Neural cell (in vitro differentiated cells): Measurements from ENCODE around the gene SNRNP200. TPM values are rescaled to one million over a fixed set of nuclear protein-coding genes. Genes with fewer than 3 reads are reported as not detected.

Experiments used
- H2AFZ ChIP-seq: fragments of 200-600, 300-800 bp; sonication (generic), shearing (Covaris generic); 2 replicates; pipeline ENCODE4 v1.6.0; 2014; ENCODE audit warnings: low read depth, mild to moderate bottlenecking, antibody characterized with exemption, low read length, moderate library complexity
- H3F3A ChIP-seq: fragments of 200-600 bp; shearing (Covaris generic); 2 replicates; pipeline ENCODE4 v1.6.1; 2016; ENCODE audit warnings: mild to moderate bottlenecking, moderate library complexity, mixed read lengths, antibody characterized with exemption, low read length; ENCODE audit not compliant: insufficient read depth, poor library complexity, severe bottlenecking
- H3K27ac ChIP-seq: fragments of 200-600, 300-800 bp; sonication (generic), shearing (Covaris generic); 2 replicates; pipeline ENCODE4 v1.5.1; 2014; ENCODE audit warnings: mild to moderate bottlenecking, low read length, moderate library complexity
- H3K27me3 ChIP-seq: fragments of 300-800, 200-600 bp; sonication (generic), shearing (Covaris generic); 2 replicates; pipeline ENCODE4 v1.6.0; 2014; ENCODE audit warnings: mild to moderate bottlenecking, low read depth, low read length, moderate library complexity; ENCODE audit not compliant: insufficient read depth
- H3K36me3 ChIP-seq: fragments of 300-800, 200-600 bp; sonication (generic), shearing (Covaris generic); 2 replicates; pipeline ENCODE4 v1.5.1; 2014; ENCODE audit warnings: mild to moderate bottlenecking, antibody characterized with exemption, low read length, moderate library complexity; ENCODE audit not compliant: insufficient read depth
- H3K4me2 ChIP-seq: fragments of 300-800, 200-600 bp; sonication (generic), shearing (Covaris generic); 2 replicates; pipeline ENCODE4 v1.6.0; 2014; ENCODE audit warnings: mild to moderate bottlenecking, low read length
- H3K4me3 ChIP-seq: fragments of 300-800, 200-600 bp; sonication (generic), shearing (Covaris generic); 2 replicates; pipeline ENCODE4 v1.5.1; 2014; ENCODE audit warnings: mild to moderate bottlenecking, low read length, moderate library complexity
- H3K79me2 ChIP-seq: fragments of 200-600 bp; shearing (Covaris generic); replicated peaks from 2 replicates; pipeline ENCODE4 v1.6.0; 2014; ENCODE audit warnings: mild to moderate bottlenecking, low read length, moderate library complexity; ENCODE audit not compliant: insufficient read depth
- H3K9ac ChIP-seq: fragments of 300-800, 200-600 bp; sonication (generic), shearing (Covaris generic); 2 replicates; pipeline ENCODE4 v1.6.1; 2016; ENCODE audit warnings: mild to moderate bottlenecking, low read length, mixed read lengths
- H3K9me2 ChIP-seq: fragments of 200-600 bp; shearing (Covaris generic); 2 replicates; pipeline ENCODE4 v1.6.1; 2016; ENCODE audit warnings: mild to moderate bottlenecking, low read length, mixed read lengths; ENCODE audit not compliant: insufficient read depth
- H3K9me3 ChIP-seq: fragments of 200-600, 300-800 bp; sonication (generic), shearing (Covaris generic); 2 replicates; pipeline ENCODE4 v1.6.1; 2016; ENCODE audit warnings: mild to moderate bottlenecking, mixed run types, low read length, moderate library complexity, mixed read lengths
- H4K20me1 ChIP-seq: fragments of 200-600 bp; shearing (Covaris generic); 2 replicates; pipeline ENCODE4 v1.6.1; 2016; ENCODE audit warnings: mild to moderate bottlenecking, mixed run types; ENCODE audit not compliant: insufficient read depth
- CTCF ChIP-seq: fragments of 450-650 bp; IDR thresholded peaks from 2 replicates; pipeline ENCODE4 v1.5.1; 2014; ENCODE audit warnings: antibody characterized with exemption, mild to moderate bottlenecking, moderate library complexity; ENCODE audit not compliant: poor library complexity, severe bottlenecking
- EP300 ChIP-seq: fragments of 450-650 bp; conservative IDR thresholded peaks from 2 replicates; pipeline ENCODE4 v1.6.1; 2014; ENCODE audit warnings: antibody characterized with exemption, mild to moderate bottlenecking, moderate library complexity; ENCODE audit not compliant: poor library complexity, severe bottlenecking
- EZH2 ChIP-seq: fragments of 200-600, 300-800 bp; shearing (Covaris generic), sonication (generic); IDR thresholded peaks from 2 replicates; pipeline ENCODE4 v1.6.1; 2014; ENCODE audit warnings: antibody characterized with exemption, low read length, borderline replicate concordance, mild to moderate bottlenecking; ENCODE audit not compliant: insufficient read depth, poor library complexity, severe bottlenecking
- MXI1 ChIP-seq: fragments of 450-650 bp; conservative IDR thresholded peaks from 2 replicates; pipeline ENCODE4 v1.6.1; 2014; ENCODE audit warnings: antibody characterized with exemption, mild to moderate bottlenecking; ENCODE audit not compliant: poor library complexity, severe bottlenecking
- POLR2AphosphoS5 ChIP-seq: IDR thresholded peaks from 2 replicates; pipeline ENCODE4 v1.6.1; 2012
- RAD21 ChIP-seq: fragments of 450-650 bp; conservative IDR thresholded peaks from 2 replicates; pipeline ENCODE4 v1.6.1; 2014; ENCODE audit warnings: antibody characterized with exemption, mild to moderate bottlenecking, moderate library complexity
- SMC3 ChIP-seq: fragments of 450-650 bp; conservative IDR thresholded peaks from 2 replicates; pipeline ENCODE4 v1.6.1; 2014; ENCODE audit warnings: antibody characterized with exemption, mild to moderate bottlenecking, moderate library complexity; ENCODE audit not compliant: poor library complexity
- TAF1 ChIP-seq: IDR thresholded peaks from 2 replicates; pipeline ENCODE4 v1.6.1; 2012; ENCODE audit warnings: low read depth
- polyA plus RNA-seq: library from polyadenylated mRNA; depleted of rRNA; stranded (reverse); fragments of >200 nt; gene quantifications from 2 replicates; pipeline ENCODE4 v1.2.3, GENCODE V29; 2014
- TF ChIP-seq, protein P1 (sequence below): IDR thresholded peaks from 2 replicates; pipeline ENCODE4 v1.6.1; 2012; ENCODE audit warnings: borderline replicate concordance

The SNRNP200 gene
- polyA plus RNA-seq, 1 donor from 2014 or later: 70.4 TPM

DNA sequence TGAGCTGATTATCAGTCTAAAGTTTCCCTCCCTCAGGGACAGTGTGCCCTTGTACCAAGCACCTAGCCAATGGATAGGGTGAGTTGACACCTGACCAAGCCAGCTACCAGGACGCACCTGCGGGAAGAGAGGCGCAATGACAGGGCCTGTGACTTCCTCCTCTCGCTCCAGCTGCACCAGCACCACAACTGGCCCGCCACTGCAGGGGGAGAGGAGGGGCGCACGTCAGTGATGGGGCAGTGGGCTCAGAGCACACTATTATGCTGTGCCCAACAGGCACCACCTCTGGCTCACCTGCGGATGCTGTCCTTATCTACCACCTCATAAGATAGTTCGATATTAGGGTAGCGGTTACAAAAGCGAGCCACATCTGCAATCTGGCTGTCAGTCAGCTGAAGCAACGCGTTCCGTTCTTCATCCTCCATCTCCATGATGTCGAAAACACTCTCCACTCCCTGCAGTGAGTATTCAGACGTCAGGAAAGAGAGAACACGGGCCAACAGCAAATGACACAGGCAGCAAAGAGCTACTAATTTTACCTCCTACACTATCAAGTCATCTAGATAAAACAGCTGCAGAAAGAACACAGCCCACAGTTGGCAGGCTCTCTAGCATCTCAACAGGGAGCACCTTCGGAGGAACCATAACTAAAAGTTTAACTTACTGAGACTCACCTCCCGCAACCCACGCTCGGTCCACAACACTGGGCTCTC is 28.4 kb downstream of the SNRNP200 start:
- no peak overlapping the region for H3K27ac ChIP-seq

GRCh38 chr2:96274355-96275056 is 30.8 kb downstream of the SNRNP200 start:
- Histone ChIP-seq H3K4me2 (no peak overlapping the region), H3K9ac (no peak overlapping the region), H3K27ac (no peak overlapping the region), H3K9me2 (no peaks in the 10 kb centered on the region), H3K36me3 (peaks cover 16% of the 10 kb centered on the region), H3K79me2 (no peaks in the 10 kb centered on the region), H3K4me3 (no peak overlapping the region), H3K27me3 (no peaks in the 10 kb centered on the region), H3K9me3 (no peaks in the 10 kb centered on the region), H2AFZ (no peak overlapping the region), H4K20me1 (no peaks in the 10 kb centered on the region), H3F3A (no peaks in the 10 kb centered on the region)
- TF ChIP-seq CTCF: no peak

More for the DNA sequence above, 28.4 kb downstream of the SNRNP200 start:
- TF ChIP-seq, protein P1, sequence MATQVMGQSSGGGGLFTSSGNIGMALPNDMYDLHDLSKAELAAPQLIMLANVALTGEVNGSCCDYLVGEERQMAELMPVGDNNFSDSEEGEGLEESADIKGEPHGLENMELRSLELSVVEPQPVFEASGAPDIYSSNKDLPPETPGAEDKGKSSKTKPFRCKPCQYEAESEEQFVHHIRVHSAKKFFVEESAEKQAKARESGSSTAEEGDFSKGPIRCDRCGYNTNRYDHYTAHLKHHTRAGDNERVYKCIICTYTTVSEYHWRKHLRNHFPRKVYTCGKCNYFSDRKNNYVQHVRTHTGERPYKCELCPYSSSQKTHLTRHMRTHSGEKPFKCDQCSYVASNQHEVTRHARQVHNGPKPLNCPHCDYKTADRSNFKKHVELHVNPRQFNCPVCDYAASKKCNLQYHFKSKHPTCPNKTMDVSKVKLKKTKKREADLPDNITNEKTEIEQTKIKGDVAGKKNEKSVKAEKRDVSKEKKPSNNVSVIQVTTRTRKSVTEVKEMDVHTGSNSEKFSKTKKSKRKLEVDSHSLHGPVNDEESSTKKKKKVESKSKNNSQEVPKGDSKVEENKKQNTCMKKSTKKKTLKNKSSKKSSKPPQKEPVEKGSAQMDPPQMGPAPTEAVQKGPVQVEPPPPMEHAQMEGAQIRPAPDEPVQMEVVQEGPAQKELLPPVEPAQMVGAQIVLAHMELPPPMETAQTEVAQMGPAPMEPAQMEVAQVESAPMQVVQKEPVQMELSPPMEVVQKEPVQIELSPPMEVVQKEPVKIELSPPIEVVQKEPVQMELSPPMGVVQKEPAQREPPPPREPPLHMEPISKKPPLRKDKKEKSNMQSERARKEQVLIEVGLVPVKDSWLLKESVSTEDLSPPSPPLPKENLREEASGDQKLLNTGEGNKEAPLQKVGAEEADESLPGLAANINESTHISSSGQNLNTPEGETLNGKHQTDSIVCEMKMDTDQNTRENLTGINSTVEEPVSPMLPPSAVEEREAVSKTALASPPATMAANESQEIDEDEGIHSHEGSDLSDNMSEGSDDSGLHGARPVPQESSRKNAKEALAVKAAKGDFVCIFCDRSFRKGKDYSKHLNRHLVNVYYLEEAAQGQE: no peak
- TF ChIP-seq CTCF: no peak
- no peak for TF ChIP-seq POLR2AphosphoS5
- TF ChIP-seq EZH2: no peak
- TF ChIP-seq MXI1: no peak
- TF ChIP-seq TAF1: no peak
- no peak for TF ChIP-seq EP300
- TF ChIP-seq SMC3: no peak
- TF ChIP-seq RAD21: no peak
- Histone ChIP-seq H3K9ac (no peak overlapping the region), H3F3A (no peaks in the 10 kb centered on the region), H4K20me1 (no peaks in the 10 kb centered on the region), H3K36me3 (peaks cover 16% of the 10 kb centered on the region), H3K79me2 (no peaks in the 10 kb centered on the region), H3K4me3 (no peak overlapping the region), H3K4me2 (no peak overlapping the region), H3K9me3 (no peaks in the 10 kb centered on the region), H3K9me2 (no peaks in the 10 kb centered on the region), H2AFZ (no peak overlapping the region), H3K27me3 (no peaks in the 10 kb centered on the region)
